Lung microvascular endothelial cell (primary cell): ENCODE measurements around the gene ATP6V0A1. TPM values are rescaled to one million over a fixed set of nuclear protein-coding genes. Genes with fewer than 3 reads are reported as not detected.

Source experiments
- DNase-seq, 2 donors: peaks; one replicate each; pipeline versions ENCODE4 v3.0.0 to v3.0.0-alpha.2; 2010; ENCODE audit warnings: low read depth in 2 of 2
- total RNA-seq: library from RNA; depleted of rRNA; stranded (reverse); fragments of >200 nt; gene quantifications from 2 replicates; pipeline ENCODE4 v1.2.1, GENCODE V29; 2014

Gene ATP6V0A1
- total RNA-seq, 1 donor from 2014 or later: 22.0 TPM

GRCh38 chr17:42559075-42559474 is 100.4 kb downstream of the ATP6V0A1 start:
- DNase-seq: no peak

GRCh38 chr17:42560246-42560645 is 101.6 kb downstream of the ATP6V0A1 start:
- no peak for DNase-seq

- DNase-seq: peak; percentile 98
These were observed 103.3 kb downstream of the ATP6V0A1 start, which contains the start of gene COASY for GRCh38 chr17:42561897-42562387. COASY (plus strand) TSS chr17:42562148; CDS start chr17:42562623, 475 bp downstream.

- peak in 1 of 2 donors; percentile 40 for DNase-seq
These were observed 103.9 kb downstream of the ATP6V0A1 start for GRCh38 chr17:42562388-42563142.

DNA sequence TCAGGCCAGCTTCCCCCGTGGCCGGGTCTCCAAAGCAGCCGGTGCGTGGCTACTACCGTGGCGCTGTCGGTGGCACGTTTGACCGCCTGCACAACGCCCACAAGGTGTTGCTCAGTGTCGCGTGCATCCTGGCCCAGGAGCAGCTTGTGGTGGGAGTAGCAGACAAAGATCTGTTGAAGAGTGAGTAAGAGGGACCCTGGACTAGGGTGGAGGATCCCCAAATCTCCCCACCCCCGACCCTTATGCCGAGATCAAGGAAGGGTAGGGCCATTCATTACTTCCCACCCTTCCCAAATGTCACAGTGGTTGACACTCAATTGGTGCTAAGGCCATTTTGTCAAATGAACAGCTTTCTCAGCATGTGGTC is 104.4 kb downstream of the ATP6V0A1 start:
- DNase-seq: no peak

GRCh38 chr17:42563543-42563942 is 104.9 kb downstream of the ATP6V0A1 start:
- DNase-seq: peak in 1 of 2 donors; percentile 12

GRCh38 chr17:42563950-42564349 is 105.3 kb downstream of the ATP6V0A1 start:
- no peak for DNase-seq

DNA sequence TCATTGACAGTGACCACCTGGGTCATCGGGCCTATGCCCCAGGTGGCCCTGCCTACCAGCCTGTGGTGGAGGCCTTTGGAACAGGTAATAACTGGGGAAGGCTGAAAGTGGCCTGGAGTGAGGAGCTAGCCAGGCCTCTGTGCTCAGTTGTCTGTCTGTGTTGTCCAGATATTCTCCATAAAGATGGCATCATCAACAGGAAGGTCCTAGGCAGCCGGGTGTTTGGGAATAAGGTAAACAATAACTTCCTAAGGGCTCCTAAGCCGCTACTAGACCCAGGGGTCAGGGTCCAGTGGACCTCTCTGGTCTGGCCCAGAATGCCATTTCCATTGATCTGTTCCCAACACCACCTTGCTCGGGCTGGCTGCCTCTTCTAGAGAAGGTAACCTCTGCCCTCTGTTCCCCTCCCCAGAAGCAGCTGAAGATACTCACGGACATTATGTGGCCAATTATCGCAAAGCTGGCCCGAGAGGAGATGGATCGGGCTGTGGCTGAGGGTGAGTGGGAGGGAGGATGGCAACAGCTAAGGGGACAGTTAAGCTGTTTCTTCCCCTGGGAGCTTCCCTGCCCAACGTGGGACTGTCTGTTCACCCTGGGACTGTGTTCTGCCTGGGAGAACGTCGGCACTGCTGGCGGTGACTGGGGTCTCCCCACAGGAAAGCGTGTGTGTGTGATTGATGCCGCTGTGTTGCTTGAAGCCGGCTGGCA is 106.3 kb downstream of the ATP6V0A1 start:
- DNase-seq: no peak

DNA sequence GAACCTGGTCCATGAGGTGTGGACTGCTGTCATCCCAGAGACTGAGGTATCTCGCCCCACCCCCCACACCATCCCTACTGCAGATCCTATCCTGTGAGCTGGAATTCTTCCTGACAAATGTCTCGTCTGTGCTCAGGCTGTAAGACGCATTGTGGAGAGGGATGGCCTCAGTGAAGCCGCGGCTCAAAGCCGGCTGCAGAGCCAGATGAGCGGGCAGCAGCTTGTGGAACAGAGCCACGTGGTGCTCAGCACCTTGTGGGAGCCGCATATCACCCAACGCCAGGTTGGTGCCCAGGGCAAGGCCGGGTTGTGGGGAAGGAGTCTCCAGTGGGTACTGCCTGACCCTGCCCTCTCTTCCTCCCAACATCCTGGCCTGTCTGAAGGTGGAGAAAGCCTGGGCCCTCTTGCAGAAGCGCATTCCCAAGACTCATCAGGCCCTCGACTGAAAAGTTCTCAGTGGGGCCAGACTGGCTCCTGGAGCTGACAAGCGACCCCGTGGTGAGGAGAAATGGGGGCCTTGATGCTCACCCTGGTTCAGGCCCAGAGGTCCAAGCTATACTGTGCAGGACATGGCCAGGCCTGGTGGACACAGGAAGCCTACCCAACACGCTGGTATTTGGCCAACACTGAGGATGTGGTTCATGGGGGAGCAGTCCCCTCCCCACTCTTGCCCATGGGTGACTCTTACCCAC is 107.0 kb downstream of the ATP6V0A1 start:
- no peak for DNase-seq

- DNase-seq: no peak
These were observed 107.7 kb downstream of the ATP6V0A1 start for GRCh38 chr17:42566215-42566882.

- DNase-seq: peak; percentile 90 to 92
These were observed 108.3 kb downstream of the ATP6V0A1 start, which contains the start of gene MLX for GRCh38 chr17:42566883-42567573. MLX (plus strand) TSS chr17:42567100; CDS start chr17:42567125, 25 bp downstream.

GRCh38 chr17:42568341-42569111 is 109.8 kb downstream of the ATP6V0A1 start:
- no peak for DNase-seq

DNA sequence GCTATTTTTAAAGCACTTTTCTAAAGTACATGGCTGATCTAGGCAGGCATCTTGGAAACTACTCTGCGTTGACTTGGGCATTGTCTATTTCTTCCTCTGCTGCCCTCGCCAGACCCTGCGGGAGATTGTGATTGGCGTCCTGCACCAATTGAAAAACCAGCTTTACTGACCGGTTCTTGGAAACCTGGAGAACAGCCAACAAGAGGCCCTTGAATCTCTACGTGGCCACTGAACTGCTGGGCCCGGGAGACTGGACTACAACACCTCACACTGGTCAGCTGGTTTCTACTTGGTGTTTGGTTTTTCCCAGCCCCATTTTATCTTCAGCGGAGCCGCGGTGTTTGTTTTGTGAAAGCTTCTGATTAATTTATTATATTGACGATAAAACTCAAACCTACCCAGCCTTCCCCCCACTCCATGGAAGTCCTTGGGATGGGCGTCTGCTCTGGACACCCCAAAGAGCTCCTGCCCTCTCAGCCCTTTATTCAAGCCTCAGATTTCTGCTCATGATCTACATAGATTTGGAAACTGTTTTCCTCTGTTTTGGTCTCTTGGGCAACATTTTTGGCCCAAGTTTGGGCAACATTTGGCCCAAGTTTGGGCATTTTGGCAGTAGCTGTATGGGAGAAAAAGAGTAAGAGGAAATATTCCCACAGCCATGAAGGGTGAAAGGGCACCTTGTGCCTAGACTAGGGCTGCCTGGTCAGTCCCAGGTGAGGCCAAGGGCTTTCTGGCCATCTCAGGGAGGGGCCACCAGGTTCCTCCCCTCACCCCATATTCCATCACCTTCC is 113.0 kb downstream of the ATP6V0A1 start:
- DNase-seq: no peak

Other genes starting within 250 kb of the ATP6V0A1 start
- 22.2 and 29.8 TPM in 2 replicates for gene STAT5B, start 182.5 kb upstream of the ATP6V0A1 start, total RNA-seq
- 33.1 and 44.2 TPM in 2 replicates for gene STAT5A, start 170.4 kb upstream of the ATP6V0A1 start, total RNA-seq
- gene STAT3, start 70.4 kb upstream of the ATP6V0A1 start, total RNA-seq: 61.5 and 80.0 TPM in 2 replicates
- 342 and 371 TPM in 2 replicates for gene CAVIN1, start 35.6 kb upstream of the ATP6V0A1 start, total RNA-seq
- 20.7 and 36.3 TPM in 2 replicates for gene NAGLU, start 77.4 kb downstream of the ATP6V0A1 start, total RNA-seq
- 0.44 and 1.8 TPM in 2 replicates for gene HSD17B1, start 94.0 kb downstream of the ATP6V0A1 start, total RNA-seq
- 7.6 and 10.3 TPM in 2 replicates for gene COASY, start 103.3 kb downstream of the ATP6V0A1 start, total RNA-seq
- gene MLX, start 108.2 kb downstream of the ATP6V0A1 start, total RNA-seq: 22.9 and 35.9 TPM in 2 replicates
- gene PSMC3IP, start 118.9 kb downstream of the ATP6V0A1 start, total RNA-seq: 1.4 and 1.7 TPM in 2 replicates
- gene RETREG3, start 150.5 kb downstream of the ATP6V0A1 start, total RNA-seq: 52.5 and 65.3 TPM in 2 replicates
- gene TUBG1, start 150.8 kb downstream of the ATP6V0A1 start, total RNA-seq: 15.3 and 16.3 TPM in 2 replicates
- gene TUBG2, start 200.4 kb downstream of the ATP6V0A1 start, total RNA-seq: 3.5 and 4.8 TPM in 2 replicates
- gene PLEKHH3, start 218.1 kb downstream of the ATP6V0A1 start, total RNA-seq: 10.2 and 11.9 TPM in 2 replicates
- gene CCR10, start 223.0 kb downstream of the ATP6V0A1 start, total RNA-seq: 2.0 and 3.5 TPM in 2 replicates
- gene CNTNAP1, start 223.7 kb downstream of the ATP6V0A1 start, total RNA-seq: 6.7 and 15.3 TPM in 2 replicates